HepG2 (cell line): ENCODE measurements around the gene RPL37A. TPM values are rescaled to one million over a fixed set of nuclear protein-coding genes. Genes with fewer than 3 reads are reported as not detected.

Experiments
- ARID5B ChIP-seq: IDR thresholded peaks from 2 replicates; pipeline ENCODE4 v1.4.0; 2020; ENCODE audit warnings: mild to moderate bottlenecking, missing genetic modification reagents
- CEBPB ChIP-seq: IDR thresholded peaks from 2 replicates; pipeline ENCODE4 v1.6.1; 2011; ENCODE audit warnings: low read depth, low read length, improper control_type of control experiment, borderline replicate concordance
- FOXO1 ChIP-seq: sonication (generic); formaldehyde crosslinking; IDR thresholded peaks from 2 replicates; pipeline ENCODE4 v1.4.0; 2020; ENCODE audit warnings: missing genetic modification reagents
- FOXP1 ChIP-seq, 2 experiments: fragments of 450-650 bp in 1 of 2; IDR thresholded peaks; 2 replicates each; pipeline ENCODE4 v1.6.1; 2017 to 2018; ENCODE audit warnings: antibody characterized with exemption in 1 of 2
- FOXP4 ChIP-seq: sonication (generic); formaldehyde crosslinking; IDR thresholded peaks from 2 replicates; pipeline ENCODE4 v1.4.0; 2020; ENCODE audit warnings: missing genetic modification reagents
- HMGXB4 ChIP-seq, 2 experiments: sonication (generic) in 1 of 2; formaldehyde crosslinking in 1 of 2; IDR thresholded peaks; 2 replicates each; pipeline versions ENCODE4 v1.4.0 to v1.6.1; 2018 to 2020; ENCODE audit warnings: missing genetic modification reagents in 2 of 2, borderline replicate concordance in 1 of 2, low read depth in 1 of 2, mild to moderate bottlenecking in 1 of 2, missing biosample characterization in 1 of 2
- JUNB ChIP-seq: sonication (generic); formaldehyde crosslinking; IDR thresholded peaks from 2 replicates; pipeline ENCODE4 v1.8.0; 2022; ENCODE audit warnings: missing genetic modification reagents, mild to moderate bottlenecking, borderline replicate concordance
- KLF6 ChIP-seq: IDR thresholded peaks from 2 replicates; pipeline ENCODE4 v1.8.0; 2016; ENCODE audit warnings: missing biosample characterization, missing genetic modification reagents
- LCORL ChIP-seq, 2 experiments: fragments of 450-650 bp in 1 of 2; sonication (generic) in 1 of 2; formaldehyde crosslinking in 1 of 2; IDR thresholded peaks; 2 replicates each; pipeline versions ENCODE4 v1.5.0 to v1.6.1; 2017 to 2020; ENCODE audit warnings: antibody characterized with exemption in 1 of 2, missing genetic modification reagents in 1 of 2
- REST ChIP-seq, 2 experiments: IDR thresholded peaks; 2 replicates each; pipeline ENCODE4 v1.6.1; 2011 to 2012; ENCODE audit warnings: low read length in 2 of 2, borderline replicate concordance in 1 of 2, low read depth in 1 of 2, mild to moderate bottlenecking in 1 of 2, moderate library complexity in 1 of 2
- SMARCC2 ChIP-seq: fragments of 450-650 bp; IDR thresholded peaks from 2 replicates; pipeline ENCODE4 v1.6.1; 2017; ENCODE audit warnings: antibody characterized with exemption, mild to moderate bottlenecking
- TCF12 ChIP-seq, 2 experiments: fragments of 450-650 bp in 1 of 2; sonication (generic) in 1 of 2; formaldehyde crosslinking in 1 of 2; IDR thresholded peaks; 2 replicates each; pipeline versions ENCODE4 v1.6.1 to v1.8.0; 2017 to 2022; ENCODE audit warnings: antibody characterized with exemption in 1 of 2, mild to moderate bottlenecking in 1 of 2, missing genetic modification reagents in 1 of 2, moderate library complexity in 1 of 2
- THAP11 ChIP-seq: IDR thresholded peaks from 2 replicates; pipeline ENCODE4 v1.6.1; 2016; ENCODE audit warnings: missing biosample characterization, missing genetic modification reagents
- TMF1 ChIP-seq: sonication (generic); formaldehyde crosslinking; IDR thresholded peaks from 2 replicates; pipeline ENCODE4 v1.8.1; 2022; ENCODE audit warnings: low read depth, missing genetic modification reagents
- ZKSCAN8 ChIP-seq: IDR thresholded peaks from 2 replicates; pipeline ENCODE4 v1.6.1; 2016; ENCODE audit warnings: borderline replicate concordance, missing genetic modification reagents, missing compliant biosample characterization
- ZNF317 ChIP-seq: sonication (generic); formaldehyde crosslinking; IDR thresholded peaks from 2 replicates; pipeline ENCODE4 v1.5.0; 2020; ENCODE audit warnings: mild to moderate bottlenecking, missing genetic modification reagents
- polyA plus RNA-seq, 8 experiments: library from polyadenylated mRNA; depleted of rRNA in 3 of 8; stranded (reverse) in 7 of 8; unstranded in 1 of 8; fragments of >200 nt; fragmentation: Illumina TruSeq in 4 of 8; extraction: Trizol in 4 of 8; gene quantifications; 2 replicates each; pipeline versions ENCODE4 v1.2.1 to v1.2.3, GENCODE V29; 2011 to 2016; ENCODE audit warnings: low read depth in 4 of 8, missing spikeins in 1 of 8, mixed read lengths in 1 of 8; ENCODE audit not compliant: insufficient read depth in 1 of 8
- total RNA-seq, 5 experiments: library from RNA; depleted of rRNA; stranded (reverse); fragments of >200 nt; fragmentation: Illumina TruSeq; extraction: Trizol; gene quantifications; 2 replicates each; pipeline ENCODE4 v1.2.3, GENCODE V29; 2016; ENCODE audit warnings: low read depth in 1 of 5

Gene RPL37A
- total and polyA plus RNA-seq, 2 of the 13 experiments (the other 11 are each of a cell fraction or from before 2014, with no cell fraction given) = 6,902 to 7,910 TPM

GRCh38 chr2:216522892-216523502, 24.4 kb downstream of the RPL37A start (continued):
- TF ChIP-seq FOXO1 (CRISPR knock-in tag) = peak; percentile 93
- TF ChIP-seq HMGXB4 (CRISPR knock-in tag; IDR thresholded peaks at IDR 0.05; ENCODE audit: borderline replicate concordance in 1 of 2, low read depth in 1 of 2) = peak in 1 of 2 experiments; percentile 21; a peak in 1 of 4 replicates
- TF ChIP-seq REST (IDR thresholded peaks at IDR 0.05; ENCODE audit: borderline replicate concordance in 1 of 2, low read depth in 1 of 2, low read length in 2 of 2) = peak in 1 of 2 experiments; percentile 7; a peak in 1 of 4 replicates
- peak; percentile 68; the same call in 1 of the 2 replicates for TF ChIP-seq JUNB (CRISPR knock-in tag)
- peak; percentile 89 for TF ChIP-seq ZNF317
- TF ChIP-seq SMARCC2 = peak; percentile 35; the same call in 1 of the 2 replicates
- TF ChIP-seq FOXP1 (IDR thresholded peaks at IDR 0.05) = no peak
- TF ChIP-seq FOXP1 (CRISPR knock-in tag; IDR thresholded peaks at IDR 0.05) = peak; percentile 85
- 0 out of 2 replicates have a peak, but pooled peaks have one; percentile 40 for TF ChIP-seq KLF6 (CRISPR knock-in tag)
- peak; percentile 94 for TF ChIP-seq ARID5B (CRISPR knock-in tag)
- no peak for TF ChIP-seq LCORL (IDR thresholded peaks at IDR 0.05)
- 0 out of 2 replicates have a peak, but pooled peaks have one; percentile 52 for TF ChIP-seq LCORL (CRISPR knock-in tag; IDR thresholded peaks at IDR 0.05)
- no peak for TF ChIP-seq TMF1 (CRISPR knock-in tag)
- TF ChIP-seq THAP11 = peak; percentile 44; the same call in 1 of the 2 replicates
- no peak for TF ChIP-seq TCF12 (IDR thresholded peaks at IDR 0.05)
- TF ChIP-seq TCF12 (CRISPR knock-in tag; IDR thresholded peaks at IDR 0.05) = peak; percentile 94; the same call in 1 of the 2 replicates
- TF ChIP-seq ZKSCAN8 (CRISPR knock-in tag) = peak; percentile 30; the same call in 1 of the 2 replicates
- peak; percentile 55; the same call in 1 of the 2 replicates for TF ChIP-seq CEBPB
- peak; percentile 76 for TF ChIP-seq FOXP4
